Activated CD4-positive, alpha-beta T cell treated with anti-CD3 and anti-CD28 coated beads for 1 hour (primary cell): ENCODE measurements around the gene TRMT44.
A peak's percentile ranks its signal among the peaks of the same experiment; 100 is the strongest.

Experiments
- DNase-seq: peaks from one replicate; pipeline ENCODE4 v3.0.0-alpha.2; 2020

The TRMT44 gene

DNA sequence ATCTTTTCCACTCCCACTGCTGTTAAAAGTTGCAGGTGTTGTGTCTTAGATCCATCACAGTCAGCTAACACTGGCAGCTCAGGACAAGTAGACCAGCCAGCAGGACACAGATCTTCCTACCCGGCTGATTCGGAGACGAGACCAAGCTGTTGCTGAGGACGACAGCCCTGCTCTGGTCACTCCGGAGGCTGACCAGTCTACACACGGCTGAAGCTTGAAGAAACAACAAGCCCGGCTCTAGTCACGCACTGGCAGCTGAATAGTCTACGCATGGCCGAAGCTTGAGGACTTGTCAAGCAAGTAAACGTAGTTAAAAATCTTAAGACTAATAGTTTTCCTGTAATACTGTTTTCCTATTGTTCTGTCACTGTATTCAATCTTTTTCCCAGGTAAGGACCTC, 1.8 kb upstream of the TRMT44 start:
- no peak for DNase-seq

DNA sequence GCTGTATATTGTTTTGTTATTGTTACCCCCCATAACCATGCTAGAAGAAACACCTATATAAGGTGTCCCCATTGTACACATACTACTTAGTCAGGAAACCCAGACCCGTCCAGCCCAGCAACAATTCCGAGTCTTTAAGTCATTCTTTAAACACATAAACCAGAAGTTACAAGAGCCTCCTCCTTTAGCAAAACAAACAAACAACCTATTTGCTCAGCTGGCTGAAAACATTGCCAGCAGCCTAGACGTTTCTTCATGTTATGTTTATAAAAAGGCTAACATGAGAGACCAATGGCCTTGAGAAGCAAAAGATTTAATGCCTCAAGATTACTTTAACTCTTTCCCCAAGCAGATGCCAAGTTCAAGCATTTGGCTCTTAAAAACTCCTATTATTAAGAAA, 1.4 kb upstream of the TRMT44 start:
- DNase-seq: no peak

DNA sequence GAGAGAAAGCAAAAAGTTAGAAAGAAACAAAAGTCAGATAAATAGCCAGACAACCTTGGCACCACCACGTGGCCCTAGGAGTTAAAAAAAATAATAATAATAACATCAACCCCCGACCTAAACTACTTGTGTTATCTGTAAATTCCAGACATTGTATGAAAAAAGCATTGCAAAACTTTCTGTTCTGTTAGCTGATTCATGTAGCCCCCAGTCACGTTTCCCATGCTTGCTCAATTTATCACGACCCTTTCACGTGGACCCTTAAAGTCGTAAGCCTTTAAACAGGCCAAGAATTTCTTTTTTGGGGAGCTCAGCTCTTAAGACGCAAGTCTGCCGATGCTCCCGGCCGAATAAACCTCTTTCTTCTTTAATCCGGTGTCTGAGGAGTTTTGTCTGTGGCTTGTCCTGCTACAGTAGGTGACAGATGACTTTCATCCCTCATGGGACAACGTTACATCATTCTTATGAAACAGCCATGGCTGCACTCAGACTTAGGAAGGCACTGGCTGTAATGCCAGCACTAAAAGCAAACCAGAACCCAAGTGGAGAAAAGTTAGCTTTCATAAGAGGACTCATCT, 574 bp upstream of the TRMT44 start:
- no peak for DNase-seq

DNA sequence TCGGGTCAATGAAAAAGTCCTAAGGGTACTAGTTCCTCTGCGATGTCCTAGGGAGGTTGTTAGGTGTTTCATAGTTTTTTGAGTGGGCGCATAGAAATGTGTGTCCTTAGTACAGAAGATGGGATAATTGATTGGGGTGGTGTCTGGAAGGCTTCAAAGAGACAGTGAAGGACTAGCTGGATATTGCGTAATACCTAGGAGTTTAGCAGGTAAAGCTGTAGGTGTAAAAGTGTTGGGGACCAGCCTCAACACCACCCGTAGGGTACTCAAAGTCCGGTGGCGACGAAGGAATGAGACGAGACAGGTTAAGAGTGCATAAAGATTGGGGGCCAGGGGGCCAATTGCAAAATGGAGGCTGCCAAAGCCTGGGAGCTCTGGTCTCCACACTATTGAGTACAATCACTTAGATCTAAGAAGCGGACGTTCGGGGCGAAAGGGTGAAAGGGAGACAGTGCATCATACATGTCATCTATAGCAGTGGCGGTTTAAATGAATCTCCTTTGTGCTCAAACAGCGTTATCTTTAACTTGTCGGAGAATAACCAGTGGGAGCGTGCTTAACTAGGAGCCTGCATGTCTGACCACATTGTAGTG, 1.0 kb downstream of the TRMT44 start:
- DNase-seq: no peak

DNA sequence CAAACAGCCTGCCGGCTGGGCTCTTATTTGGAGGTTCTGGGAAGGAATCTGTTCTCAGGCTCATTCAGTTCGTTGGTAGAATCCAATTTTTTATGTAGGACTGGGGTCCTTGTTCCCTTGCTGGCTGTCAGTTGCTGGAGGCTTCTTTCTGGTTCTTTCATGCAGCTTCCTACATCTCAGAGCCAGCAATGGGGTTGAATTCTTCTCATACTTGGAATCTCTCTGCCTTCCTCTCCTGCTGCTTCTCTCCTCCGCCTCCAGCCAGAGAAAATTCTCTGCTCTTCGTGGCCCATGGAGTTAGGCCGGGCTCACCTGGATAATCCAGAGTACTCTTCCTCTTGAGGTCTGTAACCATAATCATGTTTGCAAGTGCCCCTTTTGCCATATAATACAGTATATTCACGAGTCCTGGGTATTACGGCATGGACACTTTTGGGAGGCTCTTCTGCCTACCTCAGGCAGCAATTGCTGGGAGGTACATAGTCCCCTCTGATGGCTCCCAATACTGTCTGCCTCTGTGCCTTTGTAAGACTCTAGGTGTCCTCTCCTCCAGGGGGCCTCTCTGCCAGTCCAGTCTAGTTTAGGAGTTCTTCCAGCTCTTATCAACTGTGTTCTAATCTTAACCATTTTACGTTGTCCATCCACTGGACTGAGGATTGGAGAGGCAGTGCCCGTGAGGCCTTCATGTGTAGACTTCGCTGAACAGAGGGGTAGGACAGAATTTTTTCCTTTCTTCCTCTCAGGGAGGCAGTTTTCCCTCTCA, 2.2 kb downstream of the TRMT44 start:
- no peak for DNase-seq

DNA sequence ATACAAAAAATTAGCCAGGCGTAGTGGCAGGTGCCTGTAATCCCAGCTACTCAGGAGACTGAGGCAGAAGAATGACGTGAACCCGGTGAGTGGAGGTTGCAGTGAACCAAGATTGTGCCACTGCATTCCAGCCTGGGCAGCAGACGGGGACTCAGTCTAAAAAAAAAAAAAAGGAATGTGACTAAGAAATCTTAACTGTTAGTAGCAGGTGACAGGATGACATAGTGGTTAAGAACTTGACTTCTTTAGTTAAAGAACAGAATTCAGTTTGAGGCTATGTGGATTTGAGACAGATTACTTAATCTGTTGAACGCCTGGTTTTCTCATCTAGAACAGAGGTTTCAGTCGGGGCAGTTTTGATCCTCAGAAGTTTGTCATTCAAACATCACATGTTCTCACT, 3.2 kb downstream of the TRMT44 start:
- no peak for DNase-seq

DNA sequence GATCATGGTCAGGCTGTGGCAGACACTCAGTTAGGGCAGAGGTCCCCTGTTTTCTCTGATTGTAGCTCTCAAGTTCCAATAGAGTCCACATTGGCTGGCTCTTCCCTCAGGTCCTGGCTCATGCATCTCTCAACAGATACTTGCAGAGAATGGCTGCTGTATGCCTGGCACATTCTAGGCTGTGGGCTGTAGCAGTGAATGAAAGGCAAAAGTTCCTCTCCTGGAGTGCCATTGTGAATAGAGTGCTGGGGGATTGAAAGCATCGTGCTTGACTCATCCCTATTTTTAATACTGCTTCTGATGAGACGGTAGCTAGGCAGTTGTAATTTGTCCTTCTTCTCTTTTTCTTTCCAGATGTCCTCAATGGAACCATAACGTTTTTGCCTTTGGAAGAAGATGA, 5.5 kb downstream of the TRMT44 start:
- DNase-seq: no peak

DNA sequence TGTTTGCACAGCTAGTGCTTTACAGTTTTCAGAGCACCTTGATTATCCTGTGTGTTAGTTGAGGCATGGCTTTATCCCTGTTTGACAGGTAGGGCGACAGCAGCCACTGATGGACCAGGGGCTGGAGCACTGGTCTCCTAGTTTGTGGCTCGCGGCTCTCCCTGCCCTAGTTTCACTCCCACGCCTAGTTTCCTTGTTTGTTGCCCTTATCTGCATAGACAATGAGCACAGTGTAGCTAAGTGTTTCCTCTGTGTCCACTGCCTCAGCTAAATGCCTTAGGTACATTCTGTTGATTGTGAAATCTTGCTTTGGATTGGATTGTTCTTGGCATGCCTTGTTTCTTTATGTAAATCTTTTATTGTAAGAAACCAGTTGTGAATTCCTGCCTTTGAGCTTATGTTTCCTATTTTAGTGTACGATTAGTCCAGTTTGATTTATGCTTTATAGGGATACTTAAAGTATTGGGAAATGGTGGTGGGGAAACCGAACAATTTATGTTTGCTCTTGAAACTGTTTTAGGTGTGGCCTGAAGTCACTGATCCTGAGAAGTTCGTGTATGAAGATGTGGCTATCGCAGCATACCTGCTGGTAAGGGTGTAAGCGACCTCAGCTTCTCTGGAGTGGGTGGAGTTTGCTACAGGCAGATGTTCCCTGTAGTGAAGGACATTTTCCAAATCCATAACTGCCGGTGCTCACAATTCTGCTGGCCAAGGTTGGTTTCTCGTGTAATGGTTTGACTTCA, 11.0 kb downstream of the TRMT44 start:
- no peak for DNase-seq

DNA sequence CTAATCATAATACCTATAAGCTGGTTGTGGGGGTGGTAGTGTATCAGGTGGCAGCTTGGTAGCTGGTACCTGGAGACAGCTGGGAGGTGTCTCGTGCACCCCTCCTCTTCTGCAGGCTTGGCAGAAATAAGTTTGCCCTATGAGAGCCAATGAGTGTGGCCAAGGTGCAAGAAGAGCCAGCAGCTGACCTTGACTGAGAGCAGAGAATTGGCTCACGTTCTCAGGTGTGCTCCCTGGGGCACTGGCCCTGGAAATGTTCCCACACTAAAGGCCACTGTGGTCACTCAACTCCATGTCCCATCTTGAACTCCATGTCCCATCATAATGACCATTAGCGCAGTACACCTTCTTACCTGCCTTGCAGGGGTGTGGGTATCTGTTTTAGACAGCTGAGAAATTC, 13.4 kb downstream of the TRMT44 start:
- DNase-seq: no peak

DNA sequence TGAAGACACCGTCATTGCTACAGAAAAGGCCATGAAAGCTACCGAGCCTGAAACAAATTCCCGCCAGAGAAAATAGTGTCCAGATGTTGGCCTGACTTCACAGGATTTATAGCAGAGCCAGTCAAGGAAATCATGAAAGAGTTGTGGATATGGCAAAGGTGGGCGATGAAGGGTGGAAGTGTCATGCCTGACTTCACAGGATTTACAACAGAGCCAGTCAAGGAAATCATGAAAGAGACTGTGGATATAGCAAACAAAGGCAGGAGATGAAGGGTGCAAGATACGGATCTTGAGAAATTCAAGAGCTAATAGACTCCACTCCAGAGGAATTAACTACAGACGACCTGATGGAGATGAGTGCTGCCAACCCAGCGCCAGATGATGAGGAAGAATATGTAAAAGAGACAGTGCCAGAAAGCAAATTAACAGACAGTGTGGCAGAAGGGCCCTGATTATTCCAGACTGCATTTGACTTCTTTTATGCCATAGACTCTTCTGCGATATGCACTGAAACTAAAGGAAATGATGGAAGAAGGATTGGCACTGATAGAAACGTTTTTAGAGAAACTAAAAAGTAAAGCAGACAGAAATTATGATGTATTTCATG, 17.2 kb downstream of the TRMT44 start:
- DNase-seq: no peak

DNA sequence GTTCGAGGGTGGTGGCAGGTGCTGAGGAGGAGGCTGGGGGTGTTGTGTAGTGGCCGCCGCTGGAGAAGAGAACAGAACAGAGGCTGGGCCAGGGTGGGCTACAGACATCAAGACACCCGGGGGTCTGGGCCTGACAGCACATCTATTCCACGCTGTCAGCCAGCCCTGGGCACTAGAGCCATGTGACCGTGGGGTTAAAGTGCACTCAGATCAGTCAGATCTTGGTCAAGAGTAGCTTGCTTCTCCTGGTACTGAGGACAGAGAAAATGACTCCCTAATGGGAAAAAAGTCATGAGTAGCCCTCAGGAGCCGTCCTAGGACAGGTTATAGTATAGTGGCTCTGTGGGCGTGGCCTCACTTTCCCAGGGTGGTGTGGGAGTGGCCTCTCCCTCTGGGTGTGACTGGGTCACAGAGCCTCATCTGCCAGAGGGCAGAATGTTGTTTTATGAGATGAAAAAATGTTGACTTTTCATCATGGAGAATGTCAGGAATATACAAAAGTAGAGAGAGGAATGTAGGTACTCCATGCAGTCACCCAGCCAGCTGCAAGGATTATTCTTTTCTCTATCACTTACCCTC, 19.4 kb downstream of the TRMT44 start:
- DNase-seq: no peak

DNA sequence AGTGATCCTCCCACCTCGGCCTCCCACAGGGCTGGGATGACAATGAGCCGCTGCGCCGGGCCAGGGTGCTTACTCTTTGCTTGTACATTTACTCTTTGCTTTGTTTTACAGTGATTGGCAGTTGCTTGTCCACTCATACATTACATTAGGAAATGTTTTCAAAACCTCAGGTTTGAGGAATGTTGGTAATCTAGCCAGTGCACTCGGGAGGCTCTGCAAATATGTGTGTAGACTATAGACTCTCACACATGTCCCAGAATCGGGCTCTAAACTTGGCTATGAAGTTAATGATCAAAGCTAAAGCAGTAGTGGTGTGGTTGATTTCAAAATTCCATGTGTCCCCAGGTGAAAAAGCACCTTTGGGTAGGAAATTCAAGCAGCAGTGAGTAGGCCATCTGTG, 20.5 kb downstream of the TRMT44 start:
- no peak for DNase-seq

DNA sequence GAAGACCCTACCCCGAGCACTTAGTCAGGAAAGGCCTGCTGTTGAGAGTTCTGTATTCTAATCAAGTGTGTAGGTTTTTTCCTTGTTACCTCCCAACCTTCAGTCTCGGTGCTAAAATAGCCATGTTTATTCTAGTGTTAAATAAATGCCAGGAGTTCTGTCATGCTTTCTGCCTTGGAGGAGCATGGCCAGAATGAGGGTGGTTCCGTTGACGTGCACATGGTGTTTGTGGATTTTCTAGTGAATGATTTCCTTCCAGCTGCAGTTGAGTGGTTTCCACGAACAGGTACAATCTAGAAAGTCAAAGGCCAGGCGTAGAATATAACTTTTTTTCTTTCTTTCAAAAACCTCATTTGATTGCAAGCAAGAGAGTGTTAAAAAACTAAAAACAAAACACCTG, 21.0 kb downstream of the TRMT44 start:
- DNase-seq: no peak

DNA sequence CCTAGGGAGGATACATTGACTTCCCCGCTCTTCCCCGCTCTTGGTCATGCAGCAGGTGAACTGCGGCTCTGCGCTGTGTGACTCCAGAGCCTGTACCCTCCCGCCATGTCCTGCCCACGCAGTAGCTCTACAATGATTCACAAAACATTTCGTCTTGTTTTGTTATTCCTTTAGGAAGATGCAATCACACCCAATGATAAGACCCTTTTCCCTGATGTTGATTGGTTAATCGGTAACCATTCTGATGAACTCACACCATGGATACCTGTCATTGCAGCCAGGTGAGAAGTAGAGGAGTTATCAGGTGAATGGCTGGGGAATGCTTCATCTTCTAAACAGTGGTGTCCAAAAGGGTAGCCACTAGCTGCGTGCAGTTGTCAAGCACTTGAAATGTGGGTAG, 23.2 kb downstream of the TRMT44 start:
- DNase-seq: no peak

DNA sequence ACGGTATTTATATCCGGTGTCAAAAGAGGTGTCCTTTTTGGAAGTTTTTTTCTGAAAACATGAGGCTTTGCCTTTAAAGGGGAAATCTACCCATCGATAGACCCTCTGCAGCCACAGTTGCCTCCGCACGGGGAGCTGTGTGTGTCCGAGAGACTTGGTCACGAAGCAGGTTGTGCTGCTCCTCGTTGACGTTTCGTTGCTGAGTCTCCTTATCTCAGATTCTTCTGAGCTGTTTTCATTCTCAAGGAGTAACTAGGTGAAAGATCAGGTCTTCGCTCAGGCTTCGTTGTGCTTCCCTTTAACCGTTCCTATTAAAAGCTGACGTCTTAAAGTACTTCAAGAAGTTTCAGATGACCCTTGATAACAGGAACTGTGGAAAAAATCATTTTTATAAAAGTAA, 23.8 kb downstream of the TRMT44 start:
- DNase-seq: no peak

DNA sequence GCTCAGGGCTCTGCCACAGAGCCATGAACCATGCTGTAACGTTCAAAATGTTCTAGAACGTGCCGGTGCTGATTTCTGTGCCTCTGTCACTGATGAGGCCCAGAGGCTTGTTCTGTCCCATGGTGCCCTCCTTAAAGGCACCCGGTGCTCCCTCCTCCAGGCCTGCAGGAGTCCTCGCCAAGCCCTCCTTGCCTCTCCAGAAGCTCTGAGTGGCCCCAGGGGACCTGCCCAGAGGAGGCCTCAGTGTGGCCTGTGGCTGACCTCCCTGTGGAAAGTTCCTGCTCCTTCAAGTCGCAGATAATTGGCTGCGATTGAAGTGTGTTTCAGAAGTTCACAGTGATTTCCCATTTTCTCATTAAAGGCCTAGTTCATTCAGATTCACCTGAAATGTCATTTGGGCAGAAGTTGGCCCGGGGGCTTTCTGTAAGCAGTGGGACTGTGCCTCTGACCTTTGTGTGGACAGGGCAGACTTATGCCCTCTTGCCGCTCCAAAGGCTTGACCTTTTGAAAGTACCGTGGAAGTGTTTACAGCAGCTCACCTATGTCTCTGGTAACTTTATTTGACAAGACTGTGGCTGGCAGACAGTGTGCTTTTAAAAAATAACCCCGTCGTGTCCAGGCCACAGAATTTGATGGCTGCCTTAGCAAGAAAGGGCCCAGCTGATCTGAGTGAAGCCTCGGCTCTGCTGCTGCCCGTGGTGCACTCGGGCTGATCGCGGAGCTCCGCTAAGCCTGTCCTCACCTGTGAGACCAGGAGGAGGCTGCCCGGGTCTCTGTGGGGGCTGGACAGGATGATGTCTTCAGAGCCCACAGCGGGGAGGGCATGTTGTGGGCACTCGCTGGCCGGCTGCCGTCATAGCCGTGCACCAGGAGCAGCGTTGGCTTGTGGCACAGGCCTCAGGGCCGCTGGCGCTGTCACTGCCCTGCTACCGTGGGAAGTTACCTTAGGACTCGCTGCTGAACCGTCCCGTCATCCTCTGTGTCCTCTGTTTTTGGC, 25.3 kb downstream of the TRMT44 start:
- DNase-seq: no peak

DNA sequence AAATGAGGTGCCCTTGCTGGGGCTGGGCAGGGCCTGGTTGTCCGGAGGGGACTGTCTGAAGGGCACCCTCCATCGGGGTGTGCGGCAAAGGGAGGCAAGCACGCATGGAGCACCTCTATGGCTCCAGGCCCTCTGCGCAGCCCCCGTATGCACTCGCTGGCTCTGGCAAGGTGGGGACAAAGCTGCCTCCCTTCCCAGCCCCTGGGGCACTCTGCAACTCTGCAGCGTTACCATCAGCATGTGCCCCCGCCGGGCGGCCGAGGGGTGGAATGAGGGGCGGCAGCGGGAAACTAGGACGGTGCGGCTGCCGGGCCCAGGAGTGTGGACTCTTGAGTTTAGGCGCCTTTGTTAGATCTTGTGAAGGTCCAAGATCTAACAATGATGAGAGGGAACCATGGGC, 26.4 kb downstream of the TRMT44 start:
- no peak for DNase-seq

DNA sequence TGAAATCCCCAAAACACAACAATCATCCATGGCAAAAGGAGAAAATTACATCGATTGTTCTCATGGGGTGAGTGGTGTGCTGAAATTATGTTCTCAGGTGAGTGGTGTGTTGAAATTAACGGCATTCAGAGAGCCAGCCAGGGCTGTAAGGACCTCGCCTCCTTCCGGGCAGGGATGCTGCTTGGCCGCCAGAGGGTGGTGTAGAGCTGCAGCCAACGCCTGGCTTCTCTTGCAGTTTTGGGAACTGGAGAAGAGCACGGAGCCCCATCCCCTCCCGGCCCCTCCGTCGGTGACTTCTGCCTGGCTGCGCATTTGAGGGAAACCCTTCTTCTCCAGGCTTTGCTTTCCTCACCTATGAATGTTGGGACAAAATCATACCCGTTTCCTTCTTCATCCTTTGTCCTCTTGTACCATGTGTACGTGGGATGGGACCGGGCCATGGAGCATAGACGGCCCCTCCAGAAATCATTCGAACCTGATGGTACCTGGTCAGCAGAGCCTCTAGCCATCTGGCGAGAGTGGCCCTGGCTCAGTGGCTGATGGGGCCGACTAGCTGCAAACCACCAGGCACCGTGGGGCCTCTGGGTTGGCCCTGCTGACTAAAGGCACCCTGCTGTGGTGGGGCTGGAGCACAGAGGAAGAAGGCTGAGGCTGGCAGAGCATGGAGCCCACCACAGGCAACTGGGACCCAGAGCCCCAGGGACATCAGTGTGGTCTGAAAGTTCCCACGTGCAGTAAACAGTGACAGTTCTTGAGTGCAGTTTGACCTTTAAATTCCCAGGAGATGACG, 28.4 kb downstream of the TRMT44 start:
- peak; percentile 31 for DNase-seq

DNA sequence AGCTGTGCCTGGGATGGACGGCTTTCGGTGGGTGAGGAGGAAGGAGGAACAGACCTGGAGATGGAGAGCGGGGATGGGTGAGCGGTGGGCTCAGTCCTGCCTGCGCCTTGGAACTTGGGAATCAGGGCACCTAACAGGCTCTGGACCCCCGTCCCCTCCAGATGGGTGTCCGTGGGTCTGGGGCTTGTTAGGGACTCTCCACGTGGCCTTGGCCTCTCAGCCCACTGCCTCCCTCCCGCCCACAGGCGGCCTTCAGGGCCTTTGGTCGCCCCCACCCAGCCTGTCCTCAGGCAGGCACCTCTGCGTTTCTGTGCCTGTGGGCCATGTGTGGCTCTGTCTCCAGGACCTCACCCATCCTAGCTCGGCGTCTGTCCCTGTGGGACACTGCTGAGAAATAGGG, 29.0 kb downstream of the TRMT44 start:
- no peak for DNase-seq

DNA sequence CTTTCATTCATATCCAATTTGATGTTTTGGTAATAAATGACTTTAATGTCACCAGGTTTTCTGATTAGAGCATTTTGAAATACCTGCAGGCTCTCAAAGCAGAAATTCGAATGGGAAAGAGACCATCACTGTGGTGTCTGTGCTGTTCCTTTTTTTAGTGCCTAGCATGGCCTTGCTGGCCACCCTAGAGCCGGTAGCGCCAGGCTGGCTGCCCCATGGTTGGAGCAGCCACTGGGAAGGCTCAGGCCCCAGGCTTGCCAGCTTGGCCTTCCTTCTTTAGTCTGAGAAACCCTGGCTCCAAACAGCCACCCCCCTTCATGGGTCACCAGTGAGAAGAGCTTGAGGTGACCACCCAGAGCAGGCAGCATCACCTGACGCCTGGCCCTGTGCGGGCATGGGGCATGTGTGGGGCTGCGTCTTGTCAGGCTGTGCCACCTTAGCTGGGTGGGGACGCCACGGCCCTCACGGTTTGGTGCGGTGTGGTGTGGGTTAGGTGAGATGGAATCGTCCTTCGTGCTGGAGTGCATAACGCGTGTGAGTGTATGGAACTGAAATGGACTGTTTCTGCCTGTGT, 30.0 kb downstream of the TRMT44 start:
- no peak for DNase-seq
